ENCODE results near the gene TMUB2.

Gene TMUB2

DNA sequence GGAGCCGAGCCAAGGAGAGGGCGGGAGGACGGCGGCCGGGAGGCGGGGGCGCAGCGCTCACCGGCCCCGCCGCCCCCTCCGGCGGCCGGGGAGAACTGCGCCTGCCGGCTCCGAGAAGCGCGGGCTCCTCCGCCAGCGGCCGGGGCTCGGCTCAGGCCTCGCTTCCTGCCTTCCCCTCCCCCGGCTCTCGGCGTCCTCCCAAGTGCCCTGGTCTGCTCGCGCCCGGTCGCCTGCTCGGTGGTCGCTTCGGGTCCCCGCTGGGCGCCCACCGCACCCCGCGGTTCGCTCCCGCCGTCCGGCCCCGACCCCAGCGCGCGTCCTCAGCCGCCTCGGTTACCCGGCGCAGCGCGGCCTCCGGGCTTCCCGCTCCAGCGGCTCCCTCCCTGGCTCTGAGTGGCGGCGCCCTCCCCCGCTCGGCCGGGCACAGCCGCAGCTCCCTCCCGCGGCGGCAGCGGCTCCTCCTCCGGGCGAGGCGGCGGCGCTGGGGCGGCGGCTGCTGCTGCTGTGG lies 32.4 kb downstream of the TMUB2 start:
- H3K4me3 ChIP-seq (ENCODE audit: control insufficient read depth, low read depth, low read length), result peak overlapping the region; percentile 77
- TF ChIP-seq, protein P1, sequence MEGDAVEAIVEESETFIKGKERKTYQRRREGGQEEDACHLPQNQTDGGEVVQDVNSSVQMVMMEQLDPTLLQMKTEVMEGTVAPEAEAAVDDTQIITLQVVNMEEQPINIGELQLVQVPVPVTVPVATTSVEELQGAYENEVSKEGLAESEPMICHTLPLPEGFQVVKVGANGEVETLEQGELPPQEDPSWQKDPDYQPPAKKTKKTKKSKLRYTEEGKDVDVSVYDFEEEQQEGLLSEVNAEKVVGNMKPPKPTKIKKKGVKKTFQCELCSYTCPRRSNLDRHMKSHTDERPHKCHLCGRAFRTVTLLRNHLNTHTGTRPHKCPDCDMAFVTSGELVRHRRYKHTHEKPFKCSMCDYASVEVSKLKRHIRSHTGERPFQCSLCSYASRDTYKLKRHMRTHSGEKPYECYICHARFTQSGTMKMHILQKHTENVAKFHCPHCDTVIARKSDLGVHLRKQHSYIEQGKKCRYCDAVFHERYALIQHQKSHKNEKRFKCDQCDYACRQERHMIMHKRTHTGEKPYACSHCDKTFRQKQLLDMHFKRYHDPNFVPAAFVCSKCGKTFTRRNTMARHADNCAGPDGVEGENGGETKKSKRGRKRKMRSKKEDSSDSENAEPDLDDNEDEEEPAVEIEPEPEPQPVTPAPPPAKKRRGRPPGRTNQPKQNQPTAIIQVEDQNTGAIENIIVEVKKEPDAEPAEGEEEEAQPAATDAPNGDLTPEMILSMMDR (IDR thresholded peaks at IDR 0.05; ENCODE audit: control insufficient read depth, insufficient read depth, low read depth, low read length, missing control alignments), result peak; percentile 16
- no peak for DNase-seq (ENCODE audit: low read depth)

DNA sequence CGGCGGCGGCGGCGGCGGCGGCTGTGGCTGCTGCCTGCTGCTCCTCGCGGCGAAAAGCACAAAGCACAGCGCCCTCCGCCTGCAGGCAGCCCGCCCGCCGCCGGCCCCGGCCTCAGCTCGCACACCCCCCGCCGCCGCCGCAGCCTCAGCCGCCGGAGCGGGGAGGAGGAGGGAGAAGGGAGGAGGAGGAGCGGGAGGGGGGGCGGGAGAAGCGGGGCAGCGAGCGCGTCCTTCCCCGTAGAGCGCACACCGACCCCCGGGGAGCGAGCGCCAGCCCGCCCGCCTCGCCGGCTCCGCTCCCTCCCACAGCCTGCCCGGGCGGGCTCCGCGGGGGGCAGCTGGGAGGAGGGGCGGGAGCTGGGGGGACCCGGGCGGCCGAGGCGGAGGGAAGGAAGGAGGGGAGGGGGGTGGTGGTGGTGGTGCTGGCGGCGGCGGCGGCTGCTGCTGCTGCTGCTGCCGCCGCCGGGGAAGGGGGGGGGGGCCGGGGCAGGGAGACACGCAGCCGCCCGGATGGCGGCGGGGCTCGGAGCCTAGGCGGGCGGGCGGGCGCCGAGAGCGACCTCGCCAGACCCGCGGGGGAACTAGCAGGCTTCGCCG lies 32.9 kb downstream of the TMUB2 start, which contains the start of gene UBTF:
Gene UBTF (minus strand): TSS at position 60 of the 597 bp plus-strand sequence. CDS start 1,446 bp downstream, outside the sequence.
- TF ChIP-seq, protein P1 (IDR thresholded peaks at IDR 0.05; ENCODE audit: control insufficient read depth, insufficient read depth, low read depth, low read length, missing control alignments), result no peak
- no peak for DNase-seq (ENCODE audit: low read depth)

DNA sequence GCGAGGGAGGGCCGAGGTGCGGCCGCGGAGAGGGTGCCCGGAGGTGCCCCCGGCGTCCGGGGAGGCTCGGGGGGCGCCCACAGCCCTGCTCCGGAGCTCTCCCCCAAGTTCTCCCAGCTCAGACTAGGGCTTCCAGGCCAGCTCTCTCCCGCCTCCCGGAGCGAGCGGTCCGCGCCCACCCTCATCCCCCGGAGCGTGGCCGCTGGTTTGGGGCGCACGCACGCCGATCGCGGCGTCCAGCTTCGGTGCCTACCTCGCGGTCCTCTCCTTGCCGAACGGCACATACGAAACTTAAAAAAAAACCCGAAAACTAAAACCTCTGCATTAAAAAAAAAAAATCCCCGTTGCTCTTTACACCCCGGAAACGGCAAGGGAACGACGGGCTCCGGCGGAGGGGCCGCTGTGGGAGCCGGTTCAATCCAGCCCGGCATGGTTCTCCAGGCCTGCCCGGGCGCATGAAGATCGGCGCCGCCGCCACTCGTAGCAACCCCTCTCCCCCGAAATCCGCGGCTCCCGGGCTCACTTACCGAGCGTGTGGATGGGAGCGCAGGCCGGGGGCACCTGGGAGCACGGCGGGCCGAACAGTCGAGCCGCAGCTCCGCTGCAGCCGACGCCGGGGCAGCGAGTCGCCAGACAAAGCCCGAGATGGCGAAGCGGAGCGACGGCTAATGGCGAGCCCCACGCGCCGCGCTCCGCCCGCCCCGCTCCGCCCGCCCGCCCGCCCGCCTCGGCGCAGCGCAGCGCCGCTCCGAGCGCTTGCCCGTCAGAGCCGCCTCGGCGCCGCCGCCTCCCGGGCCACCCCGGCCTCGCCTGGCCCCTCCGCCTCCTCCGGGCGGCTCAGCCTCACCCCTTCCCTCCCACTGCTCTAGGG lies 33.7 kb downstream of the TMUB2 start:
- TF ChIP-seq, protein P1 (IDR thresholded peaks at IDR 0.05; ENCODE audit: control insufficient read depth, insufficient read depth, low read depth, low read length, missing control alignments), result no peak
- DNase-seq (ENCODE audit: low read depth), result no peak
- peak overlapping the region; percentile 77 for H3K4me3 ChIP-seq (ENCODE audit: control insufficient read depth, low read depth, low read length)

More for the DNA sequence above, 32.9 kb downstream of the TMUB2 start, which contains the start of gene UBTF:
- H3K4me3 ChIP-seq (ENCODE audit: control insufficient read depth, low read depth, low read length), result peak within 1 kb of the TSS; percentile 77

DNA sequence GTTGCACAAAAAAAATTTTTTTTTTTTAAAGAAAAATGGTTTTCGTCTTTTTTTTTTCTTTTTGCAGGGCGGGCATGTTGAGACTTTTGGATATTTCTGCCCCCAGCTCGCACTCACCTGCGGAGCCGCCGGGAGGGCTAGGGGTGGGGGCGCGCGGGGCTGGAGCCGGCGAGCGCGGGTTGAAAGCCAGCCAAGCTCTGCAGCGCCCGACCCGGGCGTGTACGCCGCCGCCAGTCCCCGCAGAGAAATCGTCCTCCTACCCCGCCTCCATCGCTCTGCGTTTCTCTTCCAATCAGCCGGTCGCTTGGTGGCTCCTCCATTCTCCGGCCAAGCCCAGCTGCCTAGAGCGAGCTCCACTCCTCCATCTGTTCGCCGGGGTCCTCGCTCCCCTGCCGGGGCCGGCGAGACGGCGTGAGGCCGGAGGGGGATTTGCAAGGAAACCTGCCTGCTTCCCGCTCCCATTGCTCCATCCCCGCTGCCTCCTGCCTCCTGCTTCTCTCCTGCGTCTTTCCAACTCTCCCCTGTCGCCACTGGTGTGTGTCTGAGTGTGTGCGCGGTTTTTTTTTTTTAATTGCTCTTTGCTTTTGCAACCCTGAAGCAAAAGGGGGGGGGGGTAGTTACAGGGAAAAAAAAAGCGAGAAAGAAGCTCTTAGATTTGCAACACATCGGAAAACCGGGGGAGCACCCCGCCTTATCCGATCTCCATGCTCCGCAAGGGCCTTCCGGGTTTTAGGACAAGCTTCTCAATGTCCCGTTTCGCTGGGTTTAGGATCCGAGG lies 34.5 kb downstream of the TMUB2 start:
- H3K4me3 ChIP-seq (ENCODE audit: control insufficient read depth, low read depth, low read length), result peak overlapping the region; percentile 77
- DNase-seq (ENCODE audit: low read depth), result no peak
- TF ChIP-seq, protein P1 (IDR thresholded peaks at IDR 0.05; ENCODE audit: control insufficient read depth, insufficient read depth, low read depth, low read length, missing control alignments), result no peak

DNA sequence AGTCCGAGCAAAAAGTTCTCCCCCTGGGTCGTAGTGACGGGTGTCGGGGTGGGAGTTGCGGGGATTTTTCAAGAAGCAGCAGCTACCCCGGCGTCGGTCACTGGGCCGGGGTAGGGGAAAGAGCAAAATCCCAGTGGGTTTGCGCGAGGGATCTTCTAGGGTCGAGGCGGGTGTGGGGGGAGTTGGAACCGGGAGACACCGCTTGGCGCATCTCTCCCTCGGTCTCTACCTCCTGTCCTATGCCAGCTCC lies 35.0 kb downstream of the TMUB2 start:
- peak overlapping the region; percentile 77 for H3K4me3 ChIP-seq (ENCODE audit: control insufficient read depth, low read depth, low read length)
- TF ChIP-seq, protein P1 (IDR thresholded peaks at IDR 0.05; ENCODE audit: control insufficient read depth, insufficient read depth, low read depth, low read length, missing control alignments), result no peak
- DNase-seq (ENCODE audit: low read depth), result no peak

DNA sequence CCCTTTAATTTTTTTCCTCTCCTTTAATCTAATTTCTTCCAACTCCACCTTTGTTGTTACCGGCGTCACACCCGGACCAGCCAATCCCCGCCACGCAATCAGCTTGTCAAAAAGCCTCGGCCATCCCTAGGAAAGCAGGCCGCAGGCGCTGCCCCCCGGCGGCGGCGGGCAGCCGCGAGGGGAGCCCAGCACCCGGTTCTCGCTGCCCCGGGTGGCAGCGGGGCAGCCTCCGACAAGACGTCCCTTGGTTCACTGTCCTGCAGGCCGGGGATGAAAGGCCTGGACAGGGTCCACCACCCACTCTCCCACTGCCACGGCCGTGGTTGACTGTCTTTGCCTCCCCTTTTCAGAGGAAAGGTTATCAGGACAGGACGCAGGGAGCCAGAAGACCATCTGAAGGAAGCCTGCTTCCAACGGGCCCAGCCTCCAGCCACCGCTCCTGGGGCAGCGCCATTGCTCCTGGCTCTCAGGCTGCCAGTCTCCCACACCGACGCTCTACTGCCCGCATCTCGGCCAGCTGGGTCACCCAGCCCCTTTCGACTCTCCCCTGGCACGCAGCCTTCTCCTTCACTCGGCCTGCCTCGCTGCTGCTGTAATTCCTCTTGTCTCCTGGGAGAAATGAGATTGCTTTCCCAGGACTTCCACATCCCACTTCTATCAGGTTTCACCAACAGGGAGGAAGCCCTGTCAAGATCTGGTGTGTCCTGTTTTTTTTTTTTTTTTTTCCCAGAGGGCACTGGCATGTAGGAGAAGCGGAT lies 35.5 kb downstream of the TMUB2 start:
- TF ChIP-seq, protein P1 (IDR thresholded peaks at IDR 0.05; ENCODE audit: control insufficient read depth, insufficient read depth, low read depth, low read length, missing control alignments), result no peak
- H3K4me3 ChIP-seq (ENCODE audit: control insufficient read depth, low read depth, low read length), result peak overlapping the region; percentile 77
- no peak for DNase-seq (ENCODE audit: low read depth)
